ENCODE results near the gene HBD. TPM values are rescaled to one million over a fixed set of nuclear protein-coding genes. Genes with fewer than 3 reads are reported as not detected.
"Not testable (repeated sequence)": the region's sequence is repeated elsewhere in the genome, so short reads cannot be mapped to it uniquely, and the experiment has no call there.

The HBD gene
- total RNA-seq, 1 experiment from 2014 or later: not detected

DNA sequence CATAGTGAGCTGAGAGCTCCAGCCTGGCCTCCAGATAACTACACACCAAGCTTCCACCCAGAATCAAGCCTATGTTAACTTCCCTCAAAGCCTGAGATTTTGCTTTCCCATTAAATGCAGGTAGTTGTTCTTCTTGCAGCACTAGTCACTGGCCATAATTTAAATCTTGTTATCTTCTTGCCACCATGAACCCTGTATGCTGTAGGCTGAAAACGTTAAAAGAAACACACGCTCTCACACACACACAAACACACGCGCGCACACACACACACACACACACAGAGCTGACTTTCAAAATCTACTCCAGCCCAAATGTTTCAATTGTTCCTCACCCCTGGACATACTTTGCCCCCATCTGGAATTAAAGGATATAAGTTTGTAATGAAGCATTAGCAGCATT is 19.2 kb upstream of the HBD start:
- DNase-seq (ENCODE audit: low read depth): not testable (repeated sequence)

DNA sequence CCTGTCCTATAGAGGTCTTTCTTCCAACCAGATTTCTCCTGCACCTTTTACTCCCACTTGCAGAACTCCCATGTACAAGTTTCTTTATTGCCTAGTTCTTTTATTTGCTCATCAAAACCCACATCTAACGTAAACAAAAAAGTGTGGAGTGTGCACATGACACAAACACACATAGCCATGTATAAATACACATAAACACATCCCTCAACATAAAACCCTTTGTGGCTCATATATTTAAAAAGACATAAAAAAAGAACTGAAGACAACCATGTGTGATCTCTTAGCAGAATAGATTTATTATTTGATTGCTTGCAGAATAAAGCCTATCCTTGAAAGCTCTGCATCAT is 18.6 kb upstream of the HBD start:
- no peak for DNase-seq (ENCODE audit: low read depth)

DNA sequence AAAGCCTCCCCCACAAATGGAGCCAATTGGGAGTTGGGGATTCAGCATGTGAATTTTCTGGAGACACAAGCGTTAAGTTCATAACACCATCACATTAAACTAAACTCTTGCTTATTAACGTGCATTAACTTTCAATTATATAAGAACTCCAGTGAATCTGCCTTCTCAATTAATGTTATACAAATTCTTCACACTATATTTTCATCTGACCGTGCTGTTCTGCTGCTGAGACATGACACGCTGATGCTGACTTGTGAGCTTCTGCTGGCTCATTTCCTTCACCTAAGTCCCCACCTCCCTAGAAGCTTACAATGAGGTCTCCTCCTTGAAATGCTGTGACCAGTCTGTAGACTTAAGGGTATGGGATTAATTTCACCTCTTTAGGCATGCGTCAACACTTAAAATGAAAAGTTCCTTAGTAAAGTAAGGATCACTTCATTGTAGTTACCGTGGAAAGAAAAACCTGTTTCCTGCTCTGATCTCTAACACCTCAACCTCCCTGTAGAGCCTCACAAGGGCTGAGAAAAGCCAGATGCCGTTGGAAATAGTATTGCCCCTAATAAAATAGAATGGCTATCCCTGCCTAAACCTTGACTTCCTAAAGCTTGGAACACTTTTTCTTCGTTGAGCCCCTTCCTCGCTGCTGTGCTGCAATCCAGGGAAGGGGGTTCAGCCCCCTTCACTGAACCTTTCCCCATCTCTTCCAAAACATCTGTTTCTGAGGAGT is 18.1 kb upstream of the HBD start:
- no peak for DNase-seq (ENCODE audit: low read depth)

DNA sequence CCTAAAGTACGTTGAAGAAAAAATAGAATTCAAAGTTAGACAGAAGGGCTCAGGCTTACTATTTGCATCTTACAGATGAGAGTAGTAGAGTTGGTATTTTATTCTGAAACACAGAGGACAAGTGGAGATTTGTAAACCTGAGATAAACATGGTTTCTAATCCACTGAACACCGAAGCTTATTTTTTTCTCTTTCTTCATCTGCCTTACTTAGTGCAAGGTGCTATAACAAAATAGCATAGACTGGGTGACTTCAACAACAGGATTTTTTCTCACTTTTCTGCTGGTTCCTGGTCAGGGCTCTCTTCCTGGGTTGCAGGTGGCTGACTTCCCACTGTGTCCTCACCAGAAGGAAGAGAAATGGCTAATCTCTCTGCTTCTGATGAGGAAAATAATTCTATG is 17.5 kb upstream of the HBD start:
- DNase-seq (ENCODE audit: low read depth): no peak

DNA sequence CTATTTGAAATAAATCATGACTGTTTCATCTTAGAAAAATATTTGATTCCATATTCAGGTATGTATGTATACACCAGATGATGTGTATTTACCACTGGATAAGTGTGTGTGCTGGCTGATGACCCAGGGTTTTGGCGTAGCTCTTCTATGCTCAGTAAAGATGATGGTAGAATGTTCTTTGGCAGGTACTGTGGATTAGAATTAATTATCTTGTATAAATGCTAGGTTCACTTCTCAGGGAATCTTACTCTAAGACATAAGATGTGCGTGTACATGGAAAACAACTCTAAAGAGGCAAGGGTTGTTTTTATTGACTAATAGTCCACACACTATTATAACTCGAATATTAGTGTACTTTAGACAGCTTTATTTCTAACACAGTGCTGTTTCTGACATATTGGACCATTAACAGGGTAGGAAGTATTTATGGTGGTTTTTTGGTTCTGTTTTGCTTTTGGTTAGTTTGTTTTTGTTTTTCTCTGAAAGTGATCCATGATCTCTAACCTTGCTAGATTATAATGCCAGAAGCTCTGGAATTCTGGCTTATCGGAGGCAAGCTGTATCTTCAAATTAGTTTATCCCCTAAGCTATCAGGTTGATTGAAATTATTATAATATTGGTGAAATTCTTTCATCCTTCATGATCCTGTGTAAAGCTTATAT is 16.4 kb upstream of the HBD start:
- no peak for DNase-seq (ENCODE audit: low read depth)

DNA sequence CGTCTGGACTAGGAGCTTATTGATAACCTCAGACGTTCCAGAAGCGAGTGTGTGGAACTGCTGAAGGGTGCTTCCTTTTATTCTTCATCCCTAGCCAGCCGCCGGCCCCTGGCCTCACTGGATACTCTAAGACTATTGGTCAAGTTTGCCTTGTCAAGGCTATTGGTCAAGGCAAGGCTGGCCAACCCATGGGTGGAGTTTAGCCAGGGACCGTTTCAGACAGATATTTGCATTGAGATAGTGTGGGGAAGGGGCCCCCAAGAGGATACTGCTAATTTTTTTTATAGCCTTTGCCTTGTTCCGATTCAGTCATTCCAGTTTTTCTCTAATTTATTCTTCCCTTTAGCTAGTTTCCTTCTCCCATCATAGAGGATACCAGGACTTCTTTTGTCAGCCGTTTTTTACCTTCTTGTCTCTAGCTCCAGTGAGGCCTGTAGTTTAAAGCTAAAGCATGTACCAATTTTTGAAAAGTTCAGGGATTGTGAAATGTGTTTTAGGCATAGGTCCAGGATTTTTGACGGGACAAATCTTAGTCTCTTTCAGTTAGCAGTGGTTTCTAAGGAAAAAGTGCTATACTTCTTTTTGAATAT is 15.6 kb upstream of the HBD start, which contains the start of gene HBG1:
HBG1 (minus strand) TSS at position 51 of the 590 bp plus-strand sequence. CDS start 53 bp downstream, outside the sequence.
- DNase-seq (ENCODE audit: low read depth): not testable (repeated sequence)

DNA sequence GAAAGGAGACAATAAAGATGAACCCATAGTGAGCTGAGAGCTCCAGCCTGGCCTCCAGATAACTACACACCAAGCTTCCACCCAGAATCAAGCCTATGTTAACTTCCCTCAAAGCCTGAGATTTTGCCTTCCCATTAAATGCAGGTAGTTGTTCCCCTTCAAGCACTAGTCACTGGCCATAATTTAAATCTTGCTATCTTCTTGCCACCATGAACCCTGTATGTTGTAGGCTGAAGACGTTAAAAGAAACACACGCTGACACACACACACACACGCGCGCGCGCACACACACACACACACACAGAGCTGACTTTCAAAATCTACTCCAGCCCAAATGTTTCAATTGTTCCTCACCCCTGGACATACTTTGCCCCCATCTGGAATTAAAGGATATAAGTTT is 14.2 kb upstream of the HBD start:
- DNase-seq (ENCODE audit: low read depth): not testable (repeated sequence)

DNA sequence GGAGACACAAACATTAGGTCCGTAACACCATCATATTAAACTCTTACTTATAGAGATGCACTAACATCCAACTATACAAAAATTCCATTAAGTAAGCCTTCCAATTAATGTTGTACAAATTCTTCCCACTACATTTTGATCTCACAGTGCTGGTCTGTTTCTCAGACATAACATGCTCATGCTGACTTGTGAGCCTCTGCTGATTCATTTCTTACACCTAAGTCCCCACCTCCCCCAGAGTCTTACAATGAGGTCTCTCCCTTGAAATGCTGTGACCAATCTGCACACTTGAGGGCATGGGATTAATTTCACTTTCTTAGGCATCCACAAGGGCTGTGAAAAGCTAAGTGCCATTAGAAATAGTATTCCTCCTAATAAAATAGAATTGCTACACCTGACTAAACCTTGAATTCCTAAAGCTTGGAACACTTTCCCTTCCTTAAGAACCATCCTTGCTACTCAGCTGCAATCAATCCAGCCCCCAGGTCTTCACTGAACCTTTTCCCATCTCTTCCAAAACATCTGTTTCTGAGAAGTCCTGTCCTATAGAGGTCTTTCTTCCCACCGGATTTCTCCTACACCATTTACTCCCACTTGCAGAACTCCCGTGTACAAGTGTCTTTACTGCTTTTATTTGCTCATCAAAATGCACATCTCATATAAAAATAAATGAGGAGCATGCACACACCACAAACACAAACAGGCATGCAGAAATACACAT is 13.3 kb upstream of the HBD start:
- DNase-seq (ENCODE audit: low read depth): no peak

DNA sequence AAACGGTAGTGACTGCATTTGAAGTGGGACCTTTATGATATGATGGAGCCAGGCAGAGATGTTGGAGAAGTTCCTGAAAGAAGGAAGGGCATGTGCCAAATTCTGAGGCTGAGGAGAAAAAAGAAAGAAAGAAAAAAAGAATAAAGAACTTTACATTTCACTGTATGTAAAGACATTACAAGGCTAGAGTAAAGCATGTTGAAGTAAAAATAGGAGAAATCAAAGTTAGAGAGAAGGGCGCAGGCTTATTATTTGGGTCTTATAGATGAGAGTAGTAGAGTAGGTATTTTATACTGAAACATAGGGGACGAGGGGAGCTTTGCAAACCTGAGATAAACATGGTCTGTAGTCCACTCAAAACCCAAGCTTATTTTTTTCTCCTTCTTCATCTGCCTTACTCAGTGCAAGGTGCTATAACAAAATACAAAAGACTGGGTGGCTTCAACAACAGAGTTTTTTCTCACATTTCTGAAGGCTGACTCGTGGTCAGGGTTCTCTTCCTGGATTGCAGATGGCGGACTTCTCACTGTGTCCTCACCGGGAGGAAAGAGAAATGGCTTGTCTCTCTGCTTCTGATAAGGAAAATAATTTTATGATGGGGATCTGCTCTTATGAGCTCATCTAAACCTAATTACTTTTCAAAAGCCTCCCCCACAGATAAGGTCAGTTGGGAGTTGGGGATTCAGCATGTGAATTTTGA is 12.6 kb upstream of the HBD start:
- DNase-seq (ENCODE audit: low read depth): no peak

DNA sequence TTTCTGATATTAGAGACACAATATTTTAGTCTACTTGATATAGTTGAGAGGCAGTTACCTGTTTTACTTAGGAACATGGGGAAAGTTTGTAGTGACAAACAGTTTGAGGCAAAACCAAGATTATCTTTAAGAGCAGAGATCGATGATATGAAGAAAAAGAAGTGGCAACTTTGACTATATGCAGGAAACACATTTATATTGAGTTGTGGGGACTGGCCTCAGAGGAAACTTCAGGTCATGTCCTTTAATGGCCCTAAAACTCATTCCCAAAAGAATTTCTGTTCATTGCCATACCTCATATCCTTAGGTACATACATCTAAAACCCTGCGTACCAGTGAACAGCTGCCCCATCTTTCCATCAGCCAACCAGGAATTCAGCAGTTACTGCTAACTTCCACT is 10.9 kb upstream of the HBD start:
- no peak for DNase-seq (ENCODE audit: low read depth)

DNA sequence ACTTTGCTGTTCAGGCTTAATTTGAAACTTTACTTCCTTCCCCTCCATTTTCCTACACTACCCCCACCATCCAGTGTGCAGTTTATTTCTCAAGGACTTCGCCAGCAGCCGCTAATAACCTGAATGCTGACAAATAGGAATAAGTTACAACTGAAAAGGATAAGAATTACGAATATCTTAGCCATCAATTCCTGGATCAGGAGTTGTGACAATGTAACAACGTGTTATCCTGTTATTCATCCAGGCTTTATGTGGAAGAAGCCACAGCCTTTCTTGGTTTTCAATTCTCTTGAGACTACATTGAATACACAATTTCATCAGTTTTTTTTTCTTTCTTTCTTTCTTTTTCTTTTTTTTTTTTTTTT is 9.5 kb upstream of the HBD start:
- no peak for DNase-seq (ENCODE audit: low read depth)

DNA sequence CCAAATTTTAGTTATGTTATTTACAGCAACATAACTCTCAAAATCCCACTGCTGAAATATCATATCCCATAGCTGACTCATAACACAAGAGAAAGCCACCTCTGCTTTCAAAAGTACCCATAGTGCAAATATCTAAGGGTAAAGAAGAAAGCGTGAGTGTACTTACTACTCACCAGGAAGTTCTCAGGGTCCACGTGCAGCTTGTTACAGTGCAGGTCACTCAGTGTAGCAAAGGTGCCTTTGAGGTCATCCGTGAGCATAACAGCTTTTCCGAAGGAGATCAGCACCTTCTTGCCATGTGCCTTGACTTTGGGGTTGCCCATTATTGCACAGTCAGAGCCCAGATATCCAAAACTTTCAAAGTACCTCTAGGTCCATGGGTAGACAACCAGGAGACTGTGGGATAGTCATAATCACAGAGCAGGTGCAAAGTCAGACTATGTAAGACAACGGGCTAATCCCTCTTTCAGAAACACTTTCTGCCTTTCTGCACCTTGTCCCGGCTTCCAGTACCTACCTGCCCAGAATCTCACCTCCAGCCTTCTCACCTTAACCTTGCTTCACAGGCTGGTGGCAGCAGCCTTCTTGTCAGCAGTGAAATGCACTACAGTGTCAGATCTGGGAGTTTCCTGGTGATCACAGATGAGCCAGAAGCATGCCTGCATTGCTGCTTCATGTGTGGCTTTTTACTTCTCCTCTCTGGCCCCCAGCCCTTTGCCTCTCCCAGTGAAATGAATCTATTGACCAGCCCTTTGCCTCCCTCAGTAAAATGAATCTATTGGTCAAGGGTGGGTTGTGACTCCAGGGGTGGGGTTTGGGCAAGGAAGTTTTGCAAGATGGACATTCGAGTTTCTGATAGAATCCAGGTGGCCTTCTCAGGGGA is 8.9 kb upstream of the HBD start:
- DNase-seq (ENCODE audit: low read depth): peak; percentile 42

DNA sequence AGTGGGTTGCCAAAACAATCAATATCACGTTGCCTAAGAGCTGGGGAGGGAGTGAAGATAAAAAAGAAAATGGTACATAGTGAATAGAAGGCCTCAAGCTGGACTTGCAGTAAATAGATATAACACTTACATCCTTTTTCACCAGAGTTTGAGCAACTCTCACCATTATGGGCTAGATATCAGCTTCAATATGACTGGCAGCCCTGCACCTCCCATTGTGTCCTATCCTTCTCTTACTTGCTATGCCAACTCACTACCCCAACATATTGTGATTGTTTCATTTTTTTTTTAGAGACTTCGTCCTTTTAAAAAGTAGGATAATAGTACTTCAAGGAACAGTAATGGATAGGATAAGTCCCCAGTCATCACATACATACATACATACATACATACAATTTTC is 7.9 kb upstream of the HBD start:
- DNase-seq (ENCODE audit: low read depth): no peak

DNA sequence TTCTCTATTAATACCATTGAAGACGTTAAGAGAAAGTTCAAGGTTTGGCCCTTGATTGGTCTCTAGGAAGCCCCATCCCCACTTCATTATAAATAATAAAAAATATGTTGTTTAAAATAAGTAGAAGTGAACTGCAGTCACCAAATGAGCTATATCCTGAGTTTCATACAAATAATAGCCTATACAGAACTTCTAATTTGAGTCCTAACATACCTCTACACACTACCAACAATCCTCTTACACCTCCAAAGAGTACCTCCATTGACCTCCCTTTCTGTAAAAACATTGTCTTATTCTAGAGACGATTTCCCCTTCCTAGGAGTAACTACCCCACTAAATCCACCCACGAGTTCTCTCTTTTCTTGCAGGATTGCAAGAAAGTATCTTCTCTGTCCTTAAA is 7.2 kb upstream of the HBD start:
- DNase-seq (ENCODE audit: low read depth): no peak

DNA sequence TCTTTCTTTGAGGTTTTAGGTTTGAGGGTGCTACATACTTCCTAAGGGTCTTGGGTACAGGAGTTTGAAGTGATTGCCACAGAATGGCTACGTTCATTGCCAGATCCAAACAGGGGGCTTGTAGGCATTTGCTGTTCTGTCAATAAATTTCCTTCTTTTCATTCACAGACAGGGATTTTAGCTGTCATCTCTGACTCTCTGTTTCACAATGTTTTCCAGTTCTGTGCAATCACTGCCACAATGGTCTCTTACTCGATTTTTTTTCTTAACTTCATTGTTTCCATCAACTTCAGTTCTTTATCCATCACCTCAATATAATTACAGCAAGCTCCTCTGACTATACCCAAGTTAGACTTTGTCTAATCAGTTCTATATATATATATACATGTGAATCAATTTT is 6.2 kb upstream of the HBD start:
- no peak for DNase-seq (ENCODE audit: low read depth)

DNA sequence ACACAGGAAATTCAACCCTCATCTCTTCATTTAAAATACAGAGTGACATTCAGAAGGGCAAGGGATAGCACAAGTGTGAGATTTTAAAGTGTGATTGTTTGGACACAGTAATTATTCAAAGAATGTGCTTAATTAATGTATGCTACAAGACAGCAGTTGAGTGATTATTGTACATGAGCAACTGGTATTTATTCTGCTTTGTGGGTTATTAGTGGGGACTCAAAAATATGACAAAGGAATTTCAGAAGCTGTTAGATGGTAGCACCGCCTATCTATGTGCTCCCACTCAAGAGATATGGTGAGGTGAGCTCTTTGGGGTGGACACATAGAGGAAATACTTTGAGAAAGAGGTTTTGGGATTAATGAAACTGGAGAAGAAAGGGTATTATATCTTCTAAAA is 5.8 kb upstream of the HBD start:
- DNase-seq (ENCODE audit: low read depth): no peak

DNA sequence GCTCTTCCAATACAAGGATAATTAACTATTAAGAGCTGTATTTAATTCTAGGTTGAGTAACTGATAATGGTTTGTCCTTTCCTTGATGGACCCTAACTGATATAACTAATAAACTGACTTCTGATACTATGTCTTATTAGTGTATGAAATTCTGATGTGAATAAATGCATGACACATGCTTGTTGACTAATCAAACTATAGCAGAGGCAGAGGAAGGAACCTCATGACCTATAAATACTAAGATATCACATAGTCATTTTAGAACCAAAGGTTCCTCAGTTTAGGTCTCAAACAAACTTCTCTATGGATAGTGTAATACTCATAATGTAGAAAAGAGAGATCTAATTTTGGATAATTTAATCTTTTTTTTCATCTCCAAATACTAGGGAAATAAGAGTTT is 4.8 kb upstream of the HBD start:
- no peak for DNase-seq (ENCODE audit: low read depth)

DNA sequence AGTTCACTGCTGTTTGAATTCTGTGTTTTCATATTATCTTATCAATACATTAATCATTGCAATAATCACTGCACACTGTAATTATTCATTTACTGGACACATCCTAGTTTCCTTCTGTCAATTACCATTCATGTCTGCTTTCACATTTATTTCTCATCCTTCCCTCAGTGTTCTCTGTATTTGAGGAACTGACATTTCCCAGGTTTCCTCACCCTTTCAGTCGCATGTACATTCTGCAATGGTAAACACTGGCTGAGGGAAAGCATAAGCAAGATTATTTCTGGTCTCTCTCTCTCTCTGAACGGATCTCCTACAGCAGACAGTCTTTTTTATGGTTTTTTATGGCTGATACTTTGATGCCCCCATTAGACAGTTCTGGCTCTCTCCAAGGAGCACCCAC is 4.2 kb upstream of the HBD start:
- no peak for DNase-seq (ENCODE audit: low read depth)

DNA sequence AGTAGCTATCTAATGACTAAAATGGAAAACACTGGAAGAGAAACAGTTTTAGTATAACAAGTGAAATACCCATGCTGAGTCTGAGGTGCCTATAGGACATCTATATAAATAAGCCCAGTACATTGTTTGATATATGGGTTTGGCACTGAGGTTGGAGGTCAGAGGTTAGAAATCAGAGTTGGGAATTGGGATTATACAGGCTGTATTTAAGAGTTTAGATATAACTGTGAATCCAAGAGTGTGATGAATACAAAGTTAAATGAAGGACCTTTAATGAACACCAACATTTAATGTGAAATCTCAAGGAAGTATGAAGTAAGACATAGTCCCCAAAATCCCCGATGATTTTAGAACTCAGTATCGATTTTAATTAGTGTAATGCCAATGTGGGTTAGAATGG is 3.1 kb upstream of the HBD start:
- DNase-seq (ENCODE audit: low read depth): no peak

DNA sequence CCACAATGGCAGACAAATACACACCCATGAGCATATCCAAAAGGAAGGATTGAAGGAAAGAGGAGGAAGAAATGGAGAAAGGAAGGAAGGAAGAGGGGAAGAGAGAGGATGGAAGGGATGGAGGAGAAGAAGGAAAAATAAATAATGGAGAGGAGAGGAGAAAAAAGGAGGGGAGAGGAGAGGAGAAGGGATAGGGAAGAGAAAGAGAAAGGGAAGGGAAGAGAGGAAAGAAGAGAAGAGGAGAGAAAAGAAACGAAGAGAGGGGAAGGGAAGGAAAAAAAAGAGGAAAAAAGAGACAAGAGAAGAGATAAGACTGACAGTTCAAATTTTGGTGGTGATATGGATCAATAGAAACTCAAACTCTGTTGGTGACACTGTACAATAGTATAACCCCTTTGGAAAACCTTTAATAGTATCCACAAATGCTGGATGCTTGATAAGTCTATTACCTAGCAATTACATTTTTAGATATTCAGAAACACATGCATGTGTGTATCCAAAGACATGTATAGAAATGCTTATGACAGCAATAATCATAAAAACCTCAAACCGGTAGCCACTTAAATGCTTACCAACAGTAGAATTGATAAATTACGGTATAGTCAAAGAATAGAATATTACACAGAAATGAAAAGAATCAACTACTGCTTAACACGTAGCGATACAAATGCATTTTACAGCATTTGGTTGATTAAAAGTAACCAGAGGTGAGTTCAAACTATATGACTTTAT is 1.2 kb upstream of the HBD start:
- no peak for DNase-seq (ENCODE audit: low read depth)
